CD4-positive, alpha-beta T cell treated with Interleukin-17A for 4 hours (primary cell): ENCODE measurements around the gene ANO2.

Experiments used
- DNase-seq: peaks from one replicate; pipeline ENCODE4 v3.0.0-alpha.2; 2020; ENCODE audit warnings: mixed read lengths

The ANO2 gene

GRCh38 chr12:5654019-5654418, 291.0 kb downstream of the ANO2 start:
- no peak for DNase-seq

DNA sequence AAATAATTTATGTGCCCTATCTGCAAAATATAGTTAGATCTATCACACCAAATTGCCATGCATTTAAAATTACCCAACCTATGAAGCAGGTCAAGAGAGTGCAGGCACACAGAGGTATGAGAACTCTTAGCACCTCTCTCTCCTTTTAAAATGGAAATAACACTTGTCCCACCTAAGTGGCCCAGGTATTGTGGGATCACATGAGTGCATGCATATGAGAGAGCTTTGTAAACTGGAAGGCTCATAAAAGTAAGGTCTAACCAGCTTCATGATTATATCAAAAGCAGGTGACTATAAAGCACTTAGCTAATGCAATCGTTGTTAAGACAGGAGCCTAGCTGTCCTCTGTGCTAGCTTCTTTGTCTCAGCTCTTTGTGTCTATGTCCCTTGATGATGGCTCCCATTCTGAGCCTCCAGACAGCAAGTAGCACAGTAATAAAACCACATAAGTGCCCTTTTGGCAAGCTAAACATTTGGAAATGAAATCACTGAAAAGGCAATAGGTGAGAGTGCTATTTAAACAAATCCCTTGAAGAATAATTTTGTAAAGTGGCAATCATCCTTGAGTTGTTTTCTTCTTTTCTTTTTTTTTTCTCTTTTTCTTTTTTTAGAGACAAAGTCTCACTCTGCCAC, 294.1 kb downstream of the ANO2 start:
- DNase-seq: no peak

GRCh38 chr12:5650281-5650680, 294.8 kb downstream of the ANO2 start:
- no peak for DNase-seq

- DNase-seq: no peak
Measured at GRCh38 chr12:5648692-5649359, 296.2 kb downstream of the ANO2 start.

DNA sequence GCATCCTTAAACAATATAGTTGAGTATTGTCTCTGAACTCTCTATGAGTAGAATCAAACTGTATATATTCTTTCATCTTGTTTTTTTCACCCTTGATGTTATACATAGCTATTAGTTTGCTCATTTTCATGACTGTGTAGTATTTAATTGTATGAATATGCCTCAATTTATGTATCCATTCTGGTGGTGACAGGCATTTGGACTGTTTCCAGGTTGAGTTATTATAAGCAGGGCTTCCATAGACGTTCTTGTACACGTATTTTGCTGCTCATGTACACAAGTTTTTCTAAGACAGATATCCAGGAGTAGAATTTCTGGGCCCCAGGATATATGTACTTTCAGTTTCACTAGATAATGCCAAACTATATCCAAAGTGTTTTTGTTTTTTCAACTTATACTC, 301.8 kb downstream of the ANO2 start:
- no peak for DNase-seq

DNA sequence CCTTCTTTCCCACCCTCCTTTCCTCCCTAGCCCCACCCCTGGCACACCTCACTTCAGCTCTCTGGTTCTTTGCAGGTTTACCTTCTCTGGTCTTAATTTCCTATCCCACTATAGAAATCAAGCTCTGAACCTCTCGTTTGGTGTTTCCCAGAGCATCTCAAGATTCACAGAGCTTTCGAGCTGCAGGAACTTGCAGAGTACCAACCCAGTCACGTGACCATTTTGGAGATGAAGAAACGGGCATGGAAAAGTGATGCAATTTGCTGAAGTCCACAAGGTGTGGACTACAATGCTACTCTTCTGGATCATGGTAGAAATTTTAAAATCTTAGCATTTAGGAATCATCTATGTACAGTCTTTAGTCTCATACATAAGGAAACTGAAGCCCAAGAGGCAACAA, 307.4 kb downstream of the ANO2 start:
- no peak for DNase-seq

DNA sequence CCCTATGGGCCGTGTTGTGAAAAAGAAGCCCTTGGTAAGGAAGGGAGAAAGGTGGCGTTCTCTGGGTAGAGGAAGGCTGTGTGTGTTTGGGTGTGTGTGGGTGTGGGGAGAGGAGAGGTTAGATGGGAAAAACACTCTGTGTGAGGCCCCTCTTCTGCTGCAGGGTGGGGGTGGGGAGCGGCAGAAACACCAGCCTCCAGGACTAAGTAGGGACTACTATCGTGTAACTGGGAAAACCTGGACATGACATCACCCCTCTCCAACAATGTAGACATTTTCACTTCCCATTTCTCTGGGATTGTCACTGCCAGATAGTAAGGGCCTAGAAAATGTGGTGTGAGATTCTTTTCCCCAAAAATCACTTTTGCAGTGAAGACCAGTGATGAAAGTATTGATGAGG, 308.2 kb downstream of the ANO2 start:
- no peak for DNase-seq

GRCh38 chr12:5633106-5633505, 312.0 kb downstream of the ANO2 start:
- DNase-seq: no peak

GRCh38 chr12:5632453-5632852, 312.6 kb downstream of the ANO2 start:
- no peak for DNase-seq

GRCh38 chr12:5631497-5631896, 313.6 kb downstream of the ANO2 start:
- DNase-seq: no peak

- DNase-seq: no peak
Measured at GRCh38 chr12:5630726-5631125, 314.3 kb downstream of the ANO2 start.

DNA sequence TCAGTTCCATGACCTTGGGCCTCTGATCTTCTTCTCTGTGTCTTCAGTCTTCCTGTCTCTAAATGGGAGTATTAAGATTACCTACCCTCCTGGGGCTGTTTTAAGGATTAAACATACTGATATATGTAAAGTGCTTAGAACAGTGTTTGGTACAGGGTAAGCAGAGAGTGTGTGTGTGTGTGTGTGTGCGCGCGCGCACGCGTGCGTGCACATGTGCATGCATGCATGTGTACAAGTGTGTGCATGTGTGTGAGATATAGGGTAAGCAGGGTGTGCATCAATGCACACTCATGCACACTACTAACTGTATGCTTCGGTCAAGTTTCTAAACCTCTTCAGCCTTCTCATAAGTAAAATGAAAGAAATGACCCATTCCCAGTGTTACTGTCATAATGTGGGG, 316.6 kb downstream of the ANO2 start:
- DNase-seq: no peak

GRCh38 chr12:5627053-5627630, 317.9 kb downstream of the ANO2 start:
- no peak for DNase-seq

DNA sequence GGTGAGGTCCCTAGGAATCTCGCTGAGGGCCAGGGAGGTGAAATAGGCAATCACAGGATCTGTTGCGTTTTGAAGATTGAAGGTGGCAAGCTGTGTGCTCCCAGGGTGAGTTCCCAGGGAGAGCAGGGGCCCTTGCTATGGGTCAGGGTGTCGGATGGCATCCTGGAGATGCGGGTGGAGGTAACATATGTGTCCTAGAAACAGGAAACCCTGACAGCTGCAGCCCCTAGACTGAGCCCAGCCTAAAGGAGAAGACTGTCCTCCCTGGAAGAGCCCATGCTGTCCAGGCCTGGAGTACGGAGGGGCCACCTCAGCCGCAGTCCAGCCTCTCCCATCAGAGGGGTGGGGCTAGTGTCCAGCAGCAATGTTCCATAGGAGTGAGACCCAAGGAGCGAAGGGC, 318.9 kb downstream of the ANO2 start:
- no peak for DNase-seq

DNA sequence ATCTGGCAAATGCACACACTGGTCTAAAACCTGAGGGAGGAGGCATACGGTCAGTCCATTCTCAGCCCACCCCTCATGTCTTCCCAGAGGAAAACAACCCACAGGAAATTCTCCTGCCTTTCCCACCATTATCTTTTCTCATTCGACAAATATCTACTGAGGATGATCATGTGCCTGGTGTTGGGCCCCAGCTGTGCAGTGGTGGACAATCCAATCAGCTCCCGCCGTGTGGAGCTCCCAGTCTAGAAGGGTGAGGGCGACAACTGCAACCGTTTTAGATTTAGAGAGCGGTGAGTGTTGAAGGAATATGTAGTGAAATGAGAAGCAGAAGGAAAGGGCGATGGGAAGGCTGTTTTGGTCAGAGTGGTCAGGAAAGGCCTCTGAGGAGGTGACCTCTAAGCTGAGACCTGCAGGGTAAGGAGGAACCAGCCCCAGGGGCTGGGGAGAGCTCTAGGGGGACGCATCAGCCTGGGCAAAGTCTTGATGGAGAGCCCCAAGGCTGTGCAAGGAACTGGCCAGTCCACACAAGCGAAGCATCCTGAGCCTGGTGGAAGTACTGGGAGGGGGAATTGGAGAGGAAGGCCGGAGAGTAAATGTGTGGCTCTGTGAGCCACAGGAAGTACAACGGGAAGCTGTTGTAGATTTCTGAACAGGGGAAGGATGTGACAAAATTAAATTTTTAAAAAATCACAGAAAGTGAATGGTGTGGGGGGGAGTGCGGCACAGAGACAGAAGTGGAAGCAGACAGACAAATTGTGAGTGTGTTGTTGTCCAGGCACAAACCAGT, 320.4 kb downstream of the ANO2 start:
- no peak for DNase-seq

DNA sequence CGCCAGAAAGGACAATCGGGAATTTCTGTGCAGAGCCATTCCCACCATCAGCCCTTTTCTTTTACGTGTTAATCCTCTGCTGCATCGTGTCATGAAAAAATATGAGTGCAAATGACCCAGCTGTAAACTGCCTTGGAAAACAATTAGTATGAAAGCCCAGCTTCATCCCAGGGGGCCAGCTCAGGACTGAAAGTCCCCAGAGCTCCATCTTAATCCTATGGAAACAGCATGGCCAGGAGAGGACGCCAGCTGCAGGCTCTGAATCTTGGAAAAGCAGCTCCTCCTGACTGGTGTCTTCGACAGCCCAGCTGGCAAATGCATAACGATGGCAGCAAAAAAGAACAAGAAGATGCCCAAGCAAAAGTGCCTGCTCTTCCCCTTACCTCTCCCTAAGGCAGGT, 321.6 kb downstream of the ANO2 start:
- DNase-seq: no peak

DNA sequence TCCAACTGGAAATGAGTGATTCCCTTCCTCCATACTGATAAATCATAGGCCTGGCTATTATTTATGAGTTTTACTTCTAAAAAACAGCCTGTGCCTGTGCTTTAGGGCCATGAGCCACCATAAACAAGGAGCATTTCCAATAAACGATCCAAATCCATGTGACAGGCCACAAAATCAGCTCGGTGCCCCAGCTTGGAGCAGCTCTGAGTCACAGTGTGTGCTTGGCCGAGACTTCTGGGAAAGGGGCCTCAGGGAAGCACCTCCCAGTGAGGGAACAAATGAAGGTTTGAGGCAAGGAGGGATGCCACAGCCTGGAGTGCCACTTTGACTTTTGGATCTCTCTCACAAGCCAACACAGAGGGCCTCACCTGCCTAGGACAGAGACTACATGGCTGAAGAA, 322.8 kb downstream of the ANO2 start:
- DNase-seq: no peak

DNA sequence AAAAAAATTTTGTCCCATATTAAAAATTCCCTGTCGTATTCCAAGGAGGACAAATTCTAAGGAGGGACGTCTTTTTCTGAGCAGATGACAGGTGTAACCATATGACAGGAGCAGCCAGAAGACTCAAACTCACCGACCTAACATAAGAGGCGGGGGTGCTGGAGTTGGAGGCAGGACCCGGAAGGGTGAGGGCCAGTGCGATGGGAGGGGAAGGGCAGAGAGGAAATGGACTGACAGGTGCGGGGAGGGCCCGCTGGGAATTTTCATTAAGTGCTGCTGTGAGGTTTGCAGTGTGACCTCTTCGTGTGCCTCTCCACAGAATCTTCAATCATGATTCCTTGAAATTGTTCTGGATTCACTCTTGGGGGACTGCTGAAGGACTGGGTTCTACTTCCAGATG, 323.7 kb downstream of the ANO2 start:
- DNase-seq: no peak

DNA sequence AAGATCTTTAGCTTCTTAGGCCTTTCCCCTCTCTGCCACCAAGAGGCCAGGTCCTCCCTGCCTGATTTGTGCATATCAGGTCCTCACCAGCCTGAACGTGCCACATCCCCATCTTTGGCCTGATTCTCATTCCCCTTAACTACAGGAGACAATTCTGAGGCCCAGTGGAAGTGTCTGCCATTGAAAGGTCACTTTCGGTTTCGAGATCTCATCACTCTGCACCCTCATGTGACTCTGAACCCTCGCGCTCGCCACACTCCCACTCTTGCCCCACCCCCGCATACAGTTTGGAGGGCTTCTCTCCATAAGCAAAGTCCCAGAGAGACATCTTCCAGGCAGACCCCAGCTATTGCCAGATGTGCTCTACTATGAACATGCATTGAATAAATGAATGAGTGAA, 324.2 kb downstream of the ANO2 start:
- no peak for DNase-seq

- no peak for DNase-seq
Measured at GRCh38 chr12:5619628-5620027, 325.4 kb downstream of the ANO2 start.

- no peak for DNase-seq
Measured at GRCh38 chr12:5616854-5617253, 328.2 kb downstream of the ANO2 start.

- no peak for DNase-seq
Measured at GRCh38 chr12:5615760-5616159, 329.3 kb downstream of the ANO2 start.

DNA sequence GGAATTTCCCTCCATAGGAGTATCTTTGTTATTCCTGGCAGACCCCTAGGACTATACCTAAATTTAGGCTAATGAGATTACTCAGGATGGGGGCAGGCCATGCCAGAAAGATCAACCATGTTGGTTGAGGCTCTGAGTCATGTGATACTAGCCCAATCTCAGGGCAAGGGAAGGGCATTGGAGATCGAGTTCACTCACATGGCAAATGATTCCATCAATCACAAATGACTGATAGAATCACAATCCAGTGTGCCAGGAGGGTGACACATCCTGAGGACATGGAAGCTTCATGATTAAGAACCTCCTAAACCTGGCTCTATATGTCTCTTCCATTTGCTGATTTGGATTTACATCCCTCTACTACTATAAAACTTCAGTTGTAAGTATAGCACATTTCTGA, 330.8 kb downstream of the ANO2 start:
- no peak for DNase-seq
